Measurements from ENCODE around the gene TNRC6A. TPM values are rescaled to one million over a fixed set of nuclear protein-coding genes. Genes with fewer than 3 reads are reported as not detected.
"Not testable (repeated sequence)": the region's sequence is repeated elsewhere in the genome, so short reads cannot be mapped to it uniquely, and the experiment has no call there.

Gene TNRC6A
- total RNA-seq, 2 donors from 2014 or later, result 81.5 to 84.7 TPM

GRCh38 chr16:24853830-24854229 is 124.4 kb downstream of the TNRC6A start:
- Mint-ChIP-seq H3K9me3 (no peaks in the 10 kb centered on the region), H3K36me3 (ENCODE audit: low read depth) (no peaks in the 10 kb centered on the region), H3K4me1 (no peaks in the 10 kb centered on the region), H3K4me3 (no peak overlapping the region), H3K27me3 (ENCODE audit: insufficient read depth) (no peaks in the 10 kb centered on the region), H3K27ac (no peak overlapping the region)
- Histone ChIP-seq H3K4me1 (ENCODE audit: control insufficient read depth, insufficient read depth, low read length) (no peaks in the 10 kb centered on the region), H3K9ac (ENCODE audit: extremely low read depth, low read length, poor library complexity, severe bottlenecking) (no peak overlapping the region), H3K4me3 (ENCODE audit: low read length) (no peak overlapping the region), H3K27ac (ENCODE audit: low read depth, low read length) (no peak overlapping the region), H3K27me3 (ENCODE audit: control insufficient read depth, insufficient read depth, low read length, poor library complexity, severe bottlenecking) (no peaks in the 10 kb centered on the region), H3K36me3 (ENCODE audit: control insufficient read depth, insufficient read depth, low read length) (no peaks in the 10 kb centered on the region), H3K9me3 (ENCODE audit: control insufficient read depth, low read length) (no peaks in the 10 kb centered on the region)
- DNase-seq, result no peak
- no peak for TF ChIP-seq CTCF (conservative IDR thresholded peaks at IDR 0.05)
- WGBS, 2 experiments (ENCODE audit: insufficient coverage in 1 of 2, insufficient read length in 1 of 2), result 76 to 82% methylated on average over 14 to 18 of the region's 18 CpGs

- Histone ChIP-seq H3K36me3 (ENCODE audit: control insufficient read depth, insufficient read depth, low read length) (no peaks in the 10 kb centered on the region), H3K9ac (ENCODE audit: extremely low read depth, low read length, poor library complexity, severe bottlenecking) (no peak overlapping the region), H3K27me3 (ENCODE audit: control insufficient read depth, insufficient read depth, low read length, poor library complexity, severe bottlenecking) (no peaks in the 10 kb centered on the region), H3K4me3 (ENCODE audit: low read length) (no peak overlapping the region), H3K4me1 (ENCODE audit: control insufficient read depth, insufficient read depth, low read length) (no peaks in the 10 kb centered on the region), H3K9me3 (ENCODE audit: control insufficient read depth, low read length) (no peaks in the 10 kb centered on the region), H3K27ac (ENCODE audit: low read depth, low read length) (no peak overlapping the region)
- Mint-ChIP-seq H3K27me3 (ENCODE audit: insufficient read depth) (no peaks in the 10 kb centered on the region), H3K36me3 (ENCODE audit: low read depth) (no peaks in the 10 kb centered on the region), H3K9me3 (no peaks in the 10 kb centered on the region), H3K27ac (no peak overlapping the region), H3K4me1 (no peaks in the 10 kb centered on the region), H3K4me3 (no peak overlapping the region)
- no peak for DNase-seq
- no peak for TF ChIP-seq CTCF (conservative IDR thresholded peaks at IDR 0.05)
Measured at GRCh38 chr16:24854607-24855171, 125.2 kb downstream of the TNRC6A start.

- no peak overlapping the region for H3K4me3 ChIP-seq (ENCODE audit: low read length)
- H3K27me3 Mint-ChIP-seq (ENCODE audit: insufficient read depth), result no peaks in the 10 kb centered on the region
- no peaks in the 10 kb centered on the region for H3K9me3 ChIP-seq (ENCODE audit: control insufficient read depth, low read length)
- no peaks in the 10 kb centered on the region for H3K4me1 Mint-ChIP-seq
- H3K9me3 Mint-ChIP-seq, result no peaks in the 10 kb centered on the region
- no peaks in the 10 kb centered on the region for H3K4me1 ChIP-seq (ENCODE audit: control insufficient read depth, insufficient read depth, low read length)
- no peak overlapping the region for H3K9ac ChIP-seq (ENCODE audit: extremely low read depth, low read length, poor library complexity, severe bottlenecking)
- no peaks in the 10 kb centered on the region for H3K27me3 ChIP-seq (ENCODE audit: control insufficient read depth, insufficient read depth, low read length, poor library complexity, severe bottlenecking)
- no peaks in the 10 kb centered on the region for H3K36me3 ChIP-seq (ENCODE audit: control insufficient read depth, insufficient read depth, low read length)
- TF ChIP-seq CTCF (conservative IDR thresholded peaks at IDR 0.05), result no peak
- H3K36me3 Mint-ChIP-seq (ENCODE audit: low read depth), result no peaks in the 10 kb centered on the region
- no peak overlapping the region for H3K27ac Mint-ChIP-seq
- H3K4me3 Mint-ChIP-seq, result no peak overlapping the region
- 84% methylated on average over 5 of the region's 5 CpGs; no CpG with 5 or more reads in 1 of the 2 experiments for WGBS, 2 experiments (ENCODE audit: insufficient coverage in 1 of 2, insufficient read length in 1 of 2)
- no peak overlapping the region for H3K27ac ChIP-seq (ENCODE audit: low read depth, low read length)
- DNase-seq, result no peak
Measured at GRCh38 chr16:24855678-24856077, 126.2 kb downstream of the TNRC6A start.

- WGBS, 2 experiments (ENCODE audit: insufficient coverage in 1 of 2, insufficient read length in 1 of 2), result 74 to 76% methylated on average over 7 to 8 of the region's 8 CpGs
- H3K27me3 Mint-ChIP-seq (ENCODE audit: insufficient read depth); H3K27ac Mint-ChIP-seq; H3K36me3 Mint-ChIP-seq (ENCODE audit: low read depth); H3K4me1 Mint-ChIP-seq; H3K4me3 Mint-ChIP-seq; H3K4me1 ChIP-seq (ENCODE audit: control insufficient read depth, insufficient read depth, low read length); H3K9ac ChIP-seq (ENCODE audit: extremely low read depth, low read length, poor library complexity, severe bottlenecking); H3K36me3 ChIP-seq (ENCODE audit: control insufficient read depth, insufficient read depth, low read length); H3K9me3 Mint-ChIP-seq; H3K27ac ChIP-seq (ENCODE audit: low read depth, low read length); H3K27me3 ChIP-seq (ENCODE audit: control insufficient read depth, insufficient read depth, low read length, poor library complexity, severe bottlenecking); H3K4me3 ChIP-seq (ENCODE audit: low read length); H3K9me3 ChIP-seq (ENCODE audit: control insufficient read depth, low read length); DNase-seq: not testable (repeated sequence)
Measured at GRCh38 chr16:24856871-24857270, 127.4 kb downstream of the TNRC6A start.

Measured in endodermal cell (in vitro differentiated cells).